Measurements from ENCODE around the gene UBE2QL1. TPM values are rescaled to one million over a fixed set of nuclear protein-coding genes. Genes with fewer than 3 reads are reported as not detected.

The UBE2QL1 gene
- total and polyA plus RNA-seq, 2 donors (not counting 1 experiment from before 2014, with no cell fraction given), result 0.33 to 1.7 TPM

- no peaks in the 10 kb centered on the region for H3K9me3 Mint-ChIP-seq (ENCODE audit: insufficient read depth)
- Histone ChIP-seq H3K4me1 (ENCODE audit: control insufficient read depth in 2 of 2, insufficient read depth in 2 of 2, low read length in 2 of 2) (peaks cover 0 to 18% of the 10 kb centered on the region in 2 donors), H4K20me1 (ENCODE audit: control insufficient read depth, insufficient read depth, low read length, poor library complexity, severe bottlenecking) (no peaks in the 10 kb centered on the region), H3K79me2 (ENCODE audit: control insufficient read depth, insufficient read depth, low read length) (no peaks in the 10 kb centered on the region), H3K36me3 (replicated peaks in 1 of 2; ENCODE audit: control extremely low read depth in 1 of 2, control insufficient read depth in 1 of 2, extremely low read depth in 1 of 2, insufficient read depth in 2 of 2, low read length in 1 of 2) (no peaks in the 10 kb centered on the region), H3K9ac (ENCODE audit: low read length) (no peak overlapping the region), H3K27ac (ENCODE audit: low read length in 2 of 2) (no peak overlapping the region), H2AFZ (ENCODE audit: insufficient read depth, low read depth, low read length, poor library complexity, severe bottlenecking) (no peak overlapping the region), H3K9me3 (ENCODE audit: control extremely low read depth in 1 of 3, control insufficient read depth in 2 of 3, insufficient read depth in 1 of 3, low read length in 2 of 3) (no peaks in the 10 kb centered on the region), H3K4me2 (replicated peaks; ENCODE audit: low read depth, low read length, poor library complexity, severe bottlenecking) (no peak overlapping the region), H3K27me3 (replicated peaks in 1 of 4; ENCODE audit: control extremely low read depth in 1 of 4, control insufficient read depth in 3 of 4, insufficient read depth in 4 of 4, low read length in 3 of 4) (no peaks in the 10 kb centered on the region), H3K4me3 (ENCODE audit: control extremely low read depth in 1 of 5, extremely low read depth in 1 of 5, insufficient read depth in 1 of 5, low read depth in 2 of 5, low read length in 4 of 5) (no peak overlapping the region)
- H3K27me3 Mint-ChIP-seq, result peaks cover 10% of the 10 kb centered on the region
- ATAC-seq (ENCODE audit: low read depth), result no peak
- TF ChIP-seq CTCF (IDR thresholded peaks at IDR 0.05) (no peak), EZH2 (IDR thresholded peaks at IDR 0.05; ENCODE audit: borderline replicate concordance, insufficient read depth, low read depth, low read length, poor library complexity, severe bottlenecking) (no peak)
- WGBS (ENCODE audit: insufficient coverage), result 91% methylated on average over 7 of the region's 9 CpGs
- intact Hi-C loops (cut with micrococcal nuclease), result no loop called here
- POLR2A ChIA-PET, result no interaction called here
- peaks cover 28% of the 10 kb centered on the region for H3K4me1 Mint-ChIP-seq
- CTCF ChIA-PET, result no interaction called here
- no peak overlapping the region for H3K4me3 Mint-ChIP-seq
- no peak overlapping the region for H3K27ac Mint-ChIP-seq
- no peak for DNase-seq
Observed at GRCh38 chr5:6490246-6490645, 41.6 kb downstream of the UBE2QL1 start.

- no peak overlapping the region for H3K9ac ChIP-seq (ENCODE audit: low read length)
- H3K27me3 ChIP-seq (replicated peaks in 1 of 4; ENCODE audit: control extremely low read depth in 1 of 4, control insufficient read depth in 3 of 4, insufficient read depth in 4 of 4, low read length in 3 of 4), result no peaks in the 10 kb centered on the region
- H3K79me2 ChIP-seq (ENCODE audit: control insufficient read depth, insufficient read depth, low read length), result no peaks in the 10 kb centered on the region
- H4K20me1 ChIP-seq (ENCODE audit: control insufficient read depth, insufficient read depth, low read length, poor library complexity, severe bottlenecking), result no peaks in the 10 kb centered on the region
- no peak overlapping the region for H3K4me3 ChIP-seq (ENCODE audit: control extremely low read depth in 1 of 5, extremely low read depth in 1 of 5, insufficient read depth in 1 of 5, low read depth in 2 of 5, low read length in 4 of 5)
- H3K27me3 Mint-ChIP-seq, result peaks cover 10% of the 10 kb centered on the region
- peaks cover 0 to 15% of the 10 kb centered on the region in 2 donors for H3K4me1 ChIP-seq (ENCODE audit: control insufficient read depth in 2 of 2, insufficient read depth in 2 of 2, low read length in 2 of 2)
- no peak for TF ChIP-seq EZH2 (IDR thresholded peaks at IDR 0.05; ENCODE audit: borderline replicate concordance, insufficient read depth, low read depth, low read length, poor library complexity, severe bottlenecking)
- no peak for TF ChIP-seq CTCF (IDR thresholded peaks at IDR 0.05)
- ChIA-PET CTCF (no interaction called here), POLR2A (no interaction called here)
- DNase-seq, result no peak
- H3K4me2 ChIP-seq (replicated peaks; ENCODE audit: low read depth, low read length, poor library complexity, severe bottlenecking), result no peak overlapping the region
- peaks cover 24% of the 10 kb centered on the region for H3K4me1 Mint-ChIP-seq
- H3K36me3 ChIP-seq (replicated peaks in 1 of 2; ENCODE audit: control extremely low read depth in 1 of 2, control insufficient read depth in 1 of 2, extremely low read depth in 1 of 2, insufficient read depth in 2 of 2, low read length in 1 of 2), result no peaks in the 10 kb centered on the region
- 88% methylated on average over 1 of the region's 3 CpGs for WGBS (ENCODE audit: insufficient coverage)
- no peaks in the 10 kb centered on the region for H3K9me3 Mint-ChIP-seq (ENCODE audit: insufficient read depth)
- intact Hi-C loops (cut with micrococcal nuclease), result no loop called here
- no peak overlapping the region for H3K27ac Mint-ChIP-seq
- no peak overlapping the region for H3K4me3 Mint-ChIP-seq
- H3K27ac ChIP-seq (ENCODE audit: low read length in 2 of 2), result no peak overlapping the region
- no peaks in the 10 kb centered on the region for H3K9me3 ChIP-seq (ENCODE audit: control extremely low read depth in 1 of 3, control insufficient read depth in 2 of 3, insufficient read depth in 1 of 3, low read length in 2 of 3)
- no peak for ATAC-seq (ENCODE audit: low read depth)
- H2AFZ ChIP-seq (ENCODE audit: insufficient read depth, low read depth, low read length, poor library complexity, severe bottlenecking), result no peak overlapping the region
Observed at GRCh38 chr5:6490693-6491092, 42.0 kb downstream of the UBE2QL1 start.
